GM19438 (cell line): ENCODE results near the gene UPB1.
"Not testable (repeated sequence)": the region's sequence is repeated elsewhere in the genome, so short reads cannot be mapped to it uniquely, and the experiment has no call there.

ENCODE experiments used
- ATAC-seq: cut with Tn5 transposase; IDR thresholded peaks from one replicate; pipeline ENCODE4 v1.9.1; 2021; ENCODE audit warnings: low read depth; ENCODE audit not compliant: unreplicated experiment

Gene UPB1

DNA sequence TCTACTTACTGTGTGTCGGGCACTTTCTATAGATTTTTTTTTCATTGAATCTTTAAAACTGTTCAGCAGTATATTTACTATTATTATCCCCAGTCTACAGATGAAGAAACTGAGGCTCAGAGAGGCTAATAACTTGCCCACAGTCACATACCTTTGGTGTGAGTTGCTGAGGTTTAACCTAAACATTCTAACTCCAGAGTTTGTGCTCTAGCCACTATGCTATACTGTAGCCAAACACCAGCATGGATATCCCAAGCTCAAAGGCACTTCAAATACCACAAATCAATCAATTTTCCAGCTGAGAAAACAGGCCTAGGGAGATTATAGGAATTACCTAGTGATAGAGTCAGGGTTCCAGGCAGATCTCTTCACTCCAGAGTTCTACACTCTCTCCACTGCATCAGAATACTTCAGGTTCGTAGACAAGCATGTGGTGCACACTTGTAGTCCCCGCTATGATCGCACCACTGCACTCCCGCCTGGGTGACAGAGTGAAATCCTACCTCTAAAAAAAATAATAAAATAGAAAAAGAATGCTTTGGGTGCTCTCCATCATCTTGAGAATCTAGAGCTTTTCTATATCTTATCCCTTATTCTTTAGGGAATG is 20.4 kb upstream of the UPB1 start:
- ATAC-seq, result no peak

DNA sequence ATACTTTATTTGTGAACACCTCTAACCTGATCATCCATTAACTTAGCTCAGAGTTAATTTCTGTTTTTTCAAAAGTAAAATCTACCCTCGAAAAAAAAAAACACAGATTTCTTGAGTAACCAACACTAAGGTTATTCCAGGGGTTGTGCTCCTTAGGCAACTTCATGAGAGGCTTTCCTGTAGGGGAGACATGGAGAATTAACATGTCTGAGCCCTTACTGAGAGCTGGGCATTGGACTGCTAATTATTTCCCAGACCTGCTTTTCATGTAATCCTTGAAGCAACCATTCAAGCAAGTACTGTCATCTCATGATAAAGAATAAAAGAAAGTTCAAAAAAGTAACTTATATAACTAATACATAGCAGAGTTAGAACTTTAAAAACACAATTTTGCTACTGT is 13.5 kb upstream of the UPB1 start:
- ATAC-seq, result no peak

DNA sequence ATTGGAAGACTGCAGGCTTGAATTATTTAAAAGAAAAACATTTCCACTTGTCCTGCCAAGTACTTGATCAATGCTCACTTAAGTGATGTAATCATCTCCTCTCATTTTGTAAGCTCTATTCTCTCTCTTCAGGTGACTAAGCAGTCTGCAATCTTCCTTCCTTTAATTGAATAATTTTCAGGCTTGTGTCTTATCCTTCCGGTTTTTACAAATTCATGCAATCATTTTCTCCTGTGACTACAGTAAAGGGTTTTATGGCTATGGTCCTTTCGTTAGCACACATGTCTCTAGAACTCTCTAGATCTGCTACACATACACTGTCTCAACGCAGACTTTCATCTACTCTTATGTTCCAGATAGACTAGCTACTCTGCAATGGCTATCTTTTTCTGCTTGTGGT is 12.6 kb upstream of the UPB1 start:
- no peak for ATAC-seq

DNA sequence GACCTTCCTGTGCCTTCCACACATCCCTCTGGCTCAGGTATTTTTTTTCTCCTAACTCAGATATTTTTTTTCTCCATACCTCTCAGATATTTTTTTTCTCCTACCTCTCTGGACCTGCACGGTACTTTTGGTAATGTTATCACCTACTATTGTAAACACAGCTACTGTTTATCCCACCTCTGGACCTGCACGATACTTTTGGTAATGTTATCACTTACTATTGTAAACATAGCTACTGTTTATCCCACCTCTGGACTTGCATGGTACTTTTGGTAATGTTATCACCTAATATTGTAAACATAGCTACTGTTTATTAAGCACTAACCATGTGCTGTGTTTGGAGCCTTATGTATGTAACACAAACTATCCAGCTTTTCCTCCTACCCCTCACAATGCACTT is 12.1 kb upstream of the UPB1 start:
- no peak for ATAC-seq

DNA sequence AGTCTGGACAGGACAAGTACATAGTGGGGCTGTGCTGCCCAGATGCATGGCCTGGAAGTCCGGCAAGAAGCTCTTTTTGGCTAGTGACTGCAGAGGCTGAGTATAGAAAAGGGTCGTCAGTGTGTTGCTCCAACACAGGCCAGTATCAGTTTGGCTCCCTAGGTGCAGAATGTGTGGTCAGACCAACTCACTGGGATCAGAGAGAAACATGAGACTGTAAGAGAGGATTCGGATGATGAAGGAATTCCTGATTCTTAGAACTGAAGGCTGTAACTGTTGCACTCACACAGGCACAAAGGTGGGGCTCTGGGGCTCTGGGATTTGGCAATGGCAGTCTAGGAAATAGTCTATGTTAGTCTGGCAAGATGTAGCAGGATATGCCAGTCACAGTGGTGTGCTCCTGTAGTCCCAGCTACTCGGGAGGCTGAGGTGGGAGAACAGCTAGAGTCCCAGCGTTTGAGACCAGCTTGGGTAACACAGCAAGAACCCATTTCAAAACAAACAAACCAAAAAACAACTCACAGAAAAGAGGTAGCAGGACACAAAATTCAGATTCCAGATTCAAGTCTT is 11.1 kb upstream of the UPB1 start:
- no peak for ATAC-seq

DNA sequence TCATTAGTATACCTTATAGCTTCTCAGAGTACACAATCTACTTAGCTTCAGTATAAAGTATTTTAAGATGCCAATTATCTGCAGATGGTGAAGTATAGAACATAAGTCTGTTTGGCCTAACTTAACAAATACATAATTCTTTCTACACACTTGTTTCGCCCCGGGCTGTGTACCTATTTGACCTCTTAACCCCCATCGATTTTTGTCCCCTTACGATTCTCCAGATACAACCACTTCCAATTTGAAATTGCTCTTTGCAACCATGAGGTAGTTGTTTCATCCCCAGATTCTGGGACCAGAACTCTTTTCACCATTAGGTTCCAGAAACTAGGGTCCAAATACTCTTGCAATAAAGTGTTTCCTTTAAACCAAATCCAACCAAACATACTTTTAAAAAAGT is 10.0 kb upstream of the UPB1 start:
- ATAC-seq, result no peak

DNA sequence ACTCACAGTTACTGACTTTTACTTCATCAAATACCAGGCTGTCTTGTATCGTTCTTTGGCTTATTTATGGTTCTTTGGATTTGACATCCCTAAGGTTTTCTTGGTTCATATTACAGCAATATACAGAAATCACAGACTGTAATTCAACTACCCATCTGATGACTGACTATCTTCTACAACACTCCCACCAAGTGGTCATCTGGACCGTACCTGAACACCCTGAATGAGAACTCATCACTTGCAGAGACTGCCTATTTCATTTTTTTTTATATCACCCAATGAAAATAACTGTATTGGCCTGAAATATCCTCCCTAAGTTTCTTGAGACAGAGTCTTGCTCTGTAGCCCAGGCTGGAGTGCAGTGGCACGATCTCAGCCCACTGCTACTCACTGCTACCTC is 9.5 kb upstream of the UPB1 start:
- ATAC-seq, result no peak

DNA sequence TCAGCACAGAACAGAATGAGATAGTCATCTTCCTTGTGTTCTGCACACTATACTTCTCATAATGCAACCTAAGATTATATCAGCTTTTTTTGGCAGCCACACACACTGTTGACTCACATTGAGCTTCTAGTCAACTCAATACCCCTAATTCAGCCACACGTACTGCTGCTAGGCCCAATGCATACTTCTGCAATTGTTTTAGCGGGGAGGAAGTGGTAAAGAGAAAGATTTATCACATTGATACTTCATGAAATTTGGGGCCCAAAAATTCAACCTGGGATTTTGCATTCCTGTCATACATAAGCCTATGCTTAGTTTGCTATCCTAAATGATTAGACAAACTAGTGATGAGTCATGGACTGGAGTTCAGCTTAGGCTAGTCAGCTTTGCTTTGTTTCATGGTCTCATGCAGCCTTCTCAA is 8.6 kb upstream of the UPB1 start:
- no peak for ATAC-seq

DNA sequence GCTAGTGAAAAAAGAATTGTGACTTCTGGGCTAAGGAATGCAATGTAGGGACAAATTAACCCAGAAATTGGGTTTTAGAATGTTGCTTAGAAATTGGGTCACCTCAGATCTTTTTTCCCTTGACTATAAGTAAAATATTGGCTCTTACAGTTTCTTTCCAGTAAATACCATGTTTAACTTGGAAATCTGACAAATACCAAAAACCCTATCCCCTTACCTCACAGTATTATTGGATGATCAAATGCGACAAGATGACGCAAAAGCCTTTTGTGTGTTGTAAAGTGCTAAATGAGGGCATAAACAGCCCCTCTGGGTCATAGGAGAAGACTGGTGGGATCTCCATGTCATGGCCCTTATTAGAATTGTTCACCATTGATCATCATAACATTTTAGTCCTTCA is 6.1 kb upstream of the UPB1 start:
- no peak for ATAC-seq

DNA sequence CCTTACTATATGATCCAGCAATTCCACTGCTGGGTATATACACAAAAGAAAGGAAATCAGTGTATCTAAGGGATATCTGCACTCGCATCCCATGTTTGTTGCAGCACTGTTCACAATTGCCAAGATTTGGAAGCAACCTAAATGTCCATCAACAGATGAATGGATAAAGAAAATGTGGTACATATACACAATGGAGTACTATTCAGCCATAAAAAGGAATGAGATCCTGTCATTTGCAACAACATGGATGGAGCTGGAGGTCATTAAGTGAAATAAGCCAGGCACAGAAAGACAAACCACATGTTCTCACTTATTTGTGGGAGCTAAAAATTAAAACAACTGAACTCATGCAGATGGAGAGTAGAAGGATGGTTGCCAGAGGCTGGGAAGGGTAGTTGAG is 5.7 kb upstream of the UPB1 start:
- not testable (repeated sequence) for ATAC-seq

DNA sequence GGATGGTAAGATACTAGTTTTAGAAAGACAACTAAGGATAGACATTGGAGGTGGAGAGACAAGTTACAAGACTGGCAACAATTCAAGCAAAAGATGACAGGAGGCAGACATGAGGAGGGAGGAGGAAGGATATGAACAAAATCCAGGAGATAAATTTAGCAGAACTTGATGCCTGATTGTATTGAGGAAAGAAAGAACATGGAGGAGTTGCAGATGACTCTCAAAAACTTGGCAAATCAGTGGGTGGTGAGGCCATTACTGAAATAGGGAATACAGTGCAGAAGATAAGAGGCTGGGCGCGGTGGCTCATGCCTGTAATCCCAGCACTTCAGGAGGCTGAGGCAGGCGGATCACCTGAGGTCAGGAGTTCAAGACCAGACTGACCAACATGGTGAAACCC is 2.7 kb upstream of the UPB1 start:
- no peak for ATAC-seq

DNA sequence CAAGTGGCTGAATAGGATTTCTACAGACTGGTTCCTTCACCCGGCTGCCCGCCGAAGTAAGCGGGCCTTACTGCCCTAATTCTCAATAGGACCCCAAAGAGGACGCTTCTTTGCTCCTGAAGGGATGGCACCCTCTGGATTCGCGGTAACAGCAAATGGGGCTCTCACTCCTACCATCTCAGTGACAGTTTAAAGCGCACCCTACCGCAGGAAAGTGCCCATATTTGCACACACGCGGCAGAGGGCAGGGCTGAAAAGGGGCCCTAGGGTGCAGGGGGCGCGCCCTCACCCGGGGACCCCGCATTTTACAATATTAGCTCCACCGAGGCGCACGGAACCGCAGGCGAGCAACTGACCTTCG is 985 bp upstream of the UPB1 start:
- no peak for ATAC-seq

DNA sequence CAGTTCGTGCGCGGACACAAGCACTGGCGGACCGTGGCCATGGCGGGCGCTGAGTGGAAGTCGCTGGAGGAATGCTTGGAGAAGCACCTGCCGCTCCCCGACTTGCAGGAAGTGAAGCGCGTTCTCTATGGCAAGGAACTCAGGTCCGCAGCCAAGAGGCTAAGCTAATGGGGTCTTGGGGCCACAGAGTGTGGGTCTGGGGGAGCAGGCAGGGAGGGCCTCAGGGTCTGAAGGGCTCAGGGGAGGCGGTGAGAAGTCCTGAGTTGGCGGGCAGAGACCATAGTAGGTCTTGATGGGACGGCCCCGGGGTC is 188 bp downstream of the UPB1 start:
- no peak for ATAC-seq

DNA sequence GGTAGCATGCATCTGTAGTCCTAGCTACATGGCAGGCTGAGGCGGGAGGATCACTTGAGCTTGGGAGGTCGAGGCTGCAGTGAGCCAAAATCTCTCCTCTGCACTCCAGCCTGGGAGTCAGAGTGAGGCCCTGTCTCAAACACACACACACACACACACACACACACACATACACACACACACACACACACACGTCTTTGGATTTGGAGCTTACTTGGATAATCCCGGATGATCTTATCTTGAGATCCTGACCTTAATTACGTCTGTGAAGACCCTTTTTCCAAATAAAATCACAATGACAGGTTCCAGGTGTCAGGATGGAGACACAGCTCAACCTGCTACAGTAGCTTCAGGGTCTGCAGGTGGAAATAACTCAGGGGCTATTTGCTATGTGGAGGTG is 1.1 kb downstream of the UPB1 start:
- ATAC-seq, result no peak

DNA sequence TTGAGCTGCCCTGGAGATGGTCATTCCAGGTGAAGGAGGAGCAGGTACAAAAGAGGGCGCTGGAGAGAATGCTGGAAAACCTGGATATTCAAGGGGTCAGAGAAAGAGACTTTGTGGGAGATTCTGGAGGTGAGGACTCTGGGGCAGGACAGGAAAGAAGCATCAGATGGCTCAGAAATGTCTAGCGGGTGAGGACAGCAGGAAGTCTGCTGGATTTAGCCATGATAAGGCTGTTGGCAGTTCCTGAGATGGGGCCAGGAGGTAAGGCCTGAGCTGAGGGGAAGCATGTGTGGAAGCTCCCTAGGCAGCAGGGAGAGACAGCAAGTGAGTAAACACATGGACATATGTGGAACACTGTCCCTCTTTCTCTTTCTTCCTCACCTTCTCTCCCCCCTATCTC is 1.5 kb downstream of the UPB1 start:
- no peak for ATAC-seq

DNA sequence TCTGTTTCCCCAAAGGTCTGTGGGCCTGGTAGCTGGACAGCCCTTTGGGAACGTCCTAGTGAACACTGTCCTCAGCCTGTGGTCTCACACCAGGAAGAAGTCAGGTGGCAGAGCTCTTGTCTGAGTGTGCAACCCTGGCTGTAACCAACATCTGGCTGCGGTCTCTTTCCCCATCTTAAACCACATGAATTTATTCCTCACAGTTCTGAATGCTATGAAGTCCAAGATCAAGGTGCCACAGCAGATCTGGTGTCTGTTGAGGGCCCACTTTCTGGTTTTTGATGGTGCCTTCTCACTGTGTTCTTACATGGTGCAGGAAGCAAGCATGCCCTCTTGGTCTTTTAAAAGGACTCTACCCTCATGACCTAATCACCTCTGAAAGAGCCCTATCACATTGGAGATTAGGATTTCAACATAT is 2.7 kb downstream of the UPB1 start:
- ATAC-seq, result no peak

DNA sequence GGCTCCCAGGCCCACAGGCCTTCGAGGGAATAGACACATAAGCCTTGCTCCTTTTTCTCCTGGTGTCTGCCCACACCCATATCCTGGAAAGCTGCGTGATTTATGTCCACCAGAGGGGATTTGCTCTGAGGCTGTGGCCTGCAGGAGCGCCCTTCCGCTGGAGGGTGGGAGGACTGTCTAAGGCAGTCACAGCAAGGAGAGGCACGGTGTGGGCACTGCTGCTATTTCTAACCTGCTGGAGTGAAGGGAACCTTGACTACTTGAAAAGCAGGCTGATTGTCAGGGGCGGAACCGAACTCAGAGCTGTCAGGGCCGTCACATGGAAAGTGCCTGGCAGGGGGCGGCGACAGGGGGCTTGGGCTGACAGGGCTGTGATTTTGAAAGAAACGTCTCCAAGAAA is 3.7 kb downstream of the UPB1 start:
- ATAC-seq, result no peak

DNA sequence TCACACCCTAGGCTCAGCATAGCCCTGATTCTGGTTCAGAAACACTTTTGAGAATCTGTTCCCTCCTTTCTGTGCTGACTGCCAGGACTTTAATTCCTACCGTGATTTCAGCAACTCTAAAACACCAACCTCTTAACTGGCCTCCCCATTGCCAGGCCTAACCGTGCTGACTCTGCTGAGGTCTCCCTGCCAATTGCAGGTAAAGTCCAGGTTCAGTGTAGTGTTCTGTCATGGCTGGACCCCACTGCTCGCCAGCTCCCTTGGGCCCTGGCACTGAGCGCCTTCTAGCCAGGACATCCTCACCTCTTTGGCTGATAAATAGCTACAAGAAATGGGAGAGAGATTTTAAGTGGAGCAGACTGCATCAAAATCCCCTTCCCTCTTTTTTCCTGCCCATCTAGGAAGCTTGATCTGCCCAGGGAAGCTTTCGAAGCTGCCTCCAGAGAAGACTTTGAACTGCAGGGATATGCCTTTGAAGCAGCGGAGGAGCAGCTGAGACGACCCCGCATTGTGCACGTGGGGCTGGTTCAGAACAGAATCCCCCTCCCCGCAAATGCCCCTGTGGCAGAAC is 4.7 kb downstream of the UPB1 start:
- ATAC-seq, result no peak

DNA sequence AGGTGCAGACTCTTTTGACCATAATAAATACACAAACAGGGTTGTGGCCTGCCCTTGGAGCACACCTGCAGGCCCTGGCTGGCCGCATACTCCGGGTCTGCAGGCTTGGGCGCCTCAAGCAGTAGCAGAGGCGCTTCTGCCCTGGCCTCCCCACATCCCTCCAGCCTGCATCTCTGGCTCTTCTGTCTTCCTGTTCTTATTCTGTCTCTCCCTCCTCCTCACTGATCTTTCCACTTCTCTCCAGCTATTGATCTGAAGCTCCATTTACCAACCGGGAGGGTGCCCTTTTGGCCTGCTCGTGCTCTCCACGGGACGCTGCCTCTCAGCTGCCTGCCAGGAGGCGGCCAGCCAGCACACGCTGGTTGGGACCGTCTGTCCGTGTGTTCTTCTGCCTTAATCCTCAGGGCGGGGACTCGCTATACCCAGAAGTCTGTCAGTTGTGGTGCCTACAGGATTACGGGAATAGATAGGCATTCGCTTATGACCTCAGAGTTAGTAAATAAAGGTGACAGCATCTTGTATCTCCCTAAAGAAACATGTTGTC is 5.2 kb downstream of the UPB1 start:
- ATAC-seq, result no peak

DNA sequence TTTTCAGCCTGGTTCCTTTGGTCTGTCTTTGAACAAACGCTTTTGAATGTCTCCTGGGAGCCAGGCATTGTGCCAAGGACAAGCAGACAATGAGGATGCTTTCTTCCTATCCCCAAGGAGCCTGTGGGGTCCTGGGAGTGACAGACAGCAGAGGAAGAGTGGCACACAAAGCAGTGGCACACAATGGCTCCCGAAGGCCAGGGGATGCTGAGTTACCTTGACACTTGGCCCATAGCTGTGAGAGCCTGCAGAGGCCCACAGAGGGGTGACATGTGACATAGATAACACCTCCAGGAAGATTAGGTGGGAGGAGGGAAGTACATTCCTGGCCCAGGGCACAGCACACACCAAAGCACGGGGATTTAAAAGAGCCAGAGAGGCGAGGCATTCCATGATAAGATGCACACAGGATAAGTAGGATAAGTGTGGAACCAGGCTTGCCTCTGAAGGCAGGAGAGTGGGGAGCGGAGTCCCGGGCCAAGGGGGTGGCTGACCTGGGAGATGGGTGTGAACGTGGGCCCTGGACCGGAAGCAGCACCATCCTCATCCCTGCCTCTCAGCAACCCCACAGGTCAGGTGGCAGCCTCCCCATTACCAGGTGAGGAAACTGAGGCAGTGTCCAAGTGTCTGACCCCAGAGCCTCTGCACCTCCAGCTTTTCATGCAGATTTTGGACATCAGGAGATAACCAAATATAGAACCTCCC is 6.3 kb downstream of the UPB1 start:
- no peak for ATAC-seq

DNA sequence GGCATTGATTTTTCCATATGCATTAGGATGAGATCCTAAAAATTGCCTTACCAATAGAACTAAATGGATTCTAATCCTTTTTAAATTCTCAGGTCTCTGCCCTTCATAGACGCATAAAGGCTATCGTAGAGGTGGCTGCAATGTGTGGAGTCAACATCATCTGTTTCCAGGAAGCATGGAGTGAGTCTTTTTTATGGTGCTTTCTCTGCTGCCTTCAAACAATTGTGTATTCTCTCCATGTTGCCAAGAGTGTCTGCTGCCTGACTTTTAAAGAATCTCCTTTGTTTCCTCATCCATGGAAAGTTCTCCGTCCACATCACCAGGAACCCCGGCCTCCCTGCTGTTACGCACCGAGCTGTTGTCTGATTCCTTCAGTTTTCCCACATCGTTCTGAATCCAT is 6.9 kb downstream of the UPB1 start:
- ATAC-seq, result no peak

DNA sequence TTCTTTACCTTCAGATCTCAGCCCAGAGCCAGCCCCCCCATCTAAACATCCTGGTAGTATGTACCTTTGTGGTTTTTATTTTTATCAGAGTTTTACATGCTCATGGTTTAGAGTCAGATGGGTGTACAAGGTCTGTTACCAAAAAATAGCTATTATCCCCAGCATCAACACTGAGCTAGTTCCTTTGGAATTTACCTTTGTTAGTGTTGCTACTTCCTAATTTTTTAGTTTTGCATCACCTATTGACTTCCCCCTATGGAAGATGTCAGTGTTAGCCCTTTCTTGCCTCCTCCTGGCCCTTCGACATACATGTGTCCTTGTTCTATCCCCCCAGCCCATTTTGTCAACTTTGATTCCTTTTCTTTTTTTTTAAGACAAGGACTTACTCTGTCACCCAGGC is 7.4 kb downstream of the UPB1 start:
- ATAC-seq, result no peak
